HPDE6-E6E7 (cell line): ENCODE results near the gene HOXA1.

ENCODE experiments used
- DNase-seq: peaks from one replicate; pipeline ENCODE4 v3.0.0; 2011; ENCODE audit warnings: missing footprints; ENCODE audit errors: extremely low spot score

Gene HOXA1

DNA sequence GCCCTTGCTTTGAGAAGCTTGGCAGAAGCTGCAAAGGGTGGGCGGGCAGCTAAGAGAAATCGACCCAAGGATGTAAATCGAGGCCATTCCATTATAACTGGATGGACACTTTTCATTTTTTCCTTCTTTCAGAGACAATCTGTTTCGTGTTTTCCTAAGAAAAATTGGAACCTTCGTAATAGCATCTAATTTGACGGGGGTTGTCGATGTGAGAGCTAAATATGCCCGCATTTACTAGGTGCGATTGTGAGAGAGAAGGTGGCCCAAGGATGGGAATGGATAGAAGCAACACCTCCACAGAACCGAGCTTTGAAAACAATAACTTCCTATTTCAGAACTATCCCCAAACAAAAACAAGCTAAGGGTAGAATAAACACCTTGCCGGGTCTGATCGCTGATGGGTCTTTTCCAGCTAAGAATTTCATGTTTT is 35.6 kb upstream of the HOXA1 start:
- DNase-seq, result no peak

GRCh38 chr7:27130540-27131389 is 35.0 kb upstream of the HOXA1 start, which contains the start of gene HOXA4:
Gene HOXA4, minus strand, starts transcription at chr7:27130757. Its CDS starts 24 bp downstream, at chr7:27130733.
- DNase-seq, result no peak

DNA sequence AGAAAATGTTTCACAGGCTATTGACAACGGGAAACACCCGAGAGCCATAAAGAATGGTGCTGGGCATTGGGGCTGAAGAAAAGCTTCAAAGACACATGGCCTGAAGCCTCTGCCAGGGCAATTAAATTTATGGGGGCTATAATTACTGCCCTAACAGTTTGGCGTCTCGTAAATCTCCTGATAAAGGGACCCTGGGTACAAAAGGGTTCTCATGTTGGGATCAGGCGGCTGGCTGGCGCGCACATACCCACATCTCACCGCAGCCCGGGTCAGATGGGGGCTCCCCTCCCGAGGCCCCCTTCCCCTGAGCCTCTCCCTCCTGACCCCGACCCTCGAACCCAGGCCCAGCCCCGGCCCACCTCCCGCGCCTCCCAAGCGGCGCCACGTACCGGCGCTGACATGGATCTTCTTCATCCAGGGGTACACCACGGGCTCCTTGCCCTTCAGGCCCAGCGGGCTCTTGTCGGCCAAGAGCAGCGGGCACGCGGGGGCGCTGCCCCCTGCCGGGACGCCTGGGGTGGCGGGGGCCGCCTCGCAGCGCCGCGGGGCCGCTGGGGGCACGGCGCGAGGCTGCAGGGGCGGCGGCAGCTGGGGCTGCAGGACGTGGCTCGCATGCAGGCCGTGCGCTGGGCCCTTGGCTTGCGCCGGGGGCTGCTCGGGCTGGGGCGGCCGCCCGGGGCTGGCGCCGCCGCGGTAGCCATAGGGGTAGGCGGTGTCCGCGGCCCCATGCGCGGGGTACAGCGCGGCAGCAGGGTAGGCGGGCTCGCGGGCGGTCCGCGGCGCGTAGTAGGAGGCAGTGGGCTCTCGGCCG is 34.1 kb upstream of the HOXA1 start:
- no peak for DNase-seq

- DNase-seq, result no peak
These were observed 33.3 kb upstream of the HOXA1 start for GRCh38 chr7:27128776-27129728.

DNA sequence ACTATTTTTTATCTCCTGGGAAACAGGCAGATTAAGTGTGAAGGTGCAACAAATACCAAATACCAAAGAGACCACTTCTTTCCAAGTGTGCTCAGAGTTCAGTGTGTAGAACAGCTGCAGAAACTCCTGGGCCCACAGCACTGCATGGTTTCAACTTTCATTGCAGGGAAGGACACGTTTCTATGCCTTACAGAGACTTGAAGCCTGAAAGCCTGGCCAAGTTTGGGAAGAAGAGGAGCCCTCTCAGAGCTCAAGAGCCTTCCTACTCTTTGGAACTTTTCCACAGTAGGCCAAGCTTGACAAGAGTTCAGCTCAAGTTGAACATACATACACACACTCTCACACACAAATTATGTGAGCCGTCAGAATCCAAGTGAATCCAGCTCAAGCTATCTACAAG is 32.2 kb upstream of the HOXA1 start:
- no peak for DNase-seq

GRCh38 chr7:27126596-27127327 is 31.0 kb upstream of the HOXA1 start:
- no peak for DNase-seq

- DNase-seq, result no peak
These were observed 30.2 kb upstream of the HOXA1 start for GRCh38 chr7:27125986-27126394.

- DNase-seq, result no peak
These were observed 29.3 kb upstream of the HOXA1 start for GRCh38 chr7:27124902-27125689.

GRCh38 chr7:27124096-27124901 is 28.5 kb upstream of the HOXA1 start:
- no peak for DNase-seq

DNA sequence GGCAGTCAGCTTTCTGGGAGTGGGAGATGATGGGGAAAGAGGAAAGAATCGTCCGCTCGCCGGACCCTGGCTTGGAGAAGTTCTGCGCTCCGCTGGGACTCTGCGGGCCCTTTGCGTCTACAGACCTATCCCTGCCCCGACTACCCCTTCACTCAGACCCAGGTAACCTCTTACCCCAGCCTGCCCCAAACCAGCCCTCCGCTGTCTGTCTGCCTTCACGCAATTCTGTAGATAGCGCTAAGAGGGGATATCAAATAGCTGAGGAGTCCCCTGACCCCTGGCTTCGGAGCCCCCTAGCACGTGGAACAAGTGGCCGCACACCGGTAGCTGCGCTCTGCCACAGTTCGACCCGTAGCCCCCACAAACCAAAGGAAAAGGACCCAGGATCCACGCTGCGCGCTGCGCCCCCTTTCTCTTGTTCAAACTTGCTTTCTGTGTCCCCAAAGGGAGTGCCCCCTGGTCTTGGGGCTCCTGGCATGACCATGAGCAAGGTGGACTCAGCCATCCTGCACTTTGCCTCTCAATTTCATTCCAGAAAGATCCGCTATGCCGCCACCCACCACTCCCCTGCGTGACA is 27.8 kb upstream of the HOXA1 start:
- DNase-seq, result no peak

- DNase-seq, result no peak
These were observed 27.2 kb upstream of the HOXA1 start for GRCh38 chr7:27123007-27123476.

GRCh38 chr7:27122077-27122910 is 26.5 kb upstream of the HOXA1 start:
- DNase-seq, result no peak

DNA sequence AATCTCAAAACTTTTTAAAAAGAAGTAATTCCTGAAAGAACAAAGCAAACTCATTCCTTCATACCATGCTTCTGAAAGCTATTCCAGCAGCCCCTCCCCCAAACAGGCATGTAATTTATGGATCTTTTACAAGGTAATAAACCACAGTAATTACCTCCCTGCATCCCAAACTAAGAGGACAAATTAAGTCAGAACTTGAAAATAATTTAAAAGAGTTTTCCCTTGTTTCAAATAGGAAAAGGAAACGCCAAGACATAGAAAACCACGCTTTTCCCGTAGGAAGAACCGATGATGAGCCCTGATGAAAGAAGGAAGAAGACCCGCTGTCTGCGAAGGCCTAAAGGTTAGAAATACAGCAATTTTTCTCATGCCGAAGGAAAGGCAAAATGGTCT is 25.9 kb upstream of the HOXA1 start:
- DNase-seq, result no peak

GRCh38 chr7:27119412-27119911 is 23.7 kb upstream of the HOXA1 start:
- DNase-seq, result no peak

DNA sequence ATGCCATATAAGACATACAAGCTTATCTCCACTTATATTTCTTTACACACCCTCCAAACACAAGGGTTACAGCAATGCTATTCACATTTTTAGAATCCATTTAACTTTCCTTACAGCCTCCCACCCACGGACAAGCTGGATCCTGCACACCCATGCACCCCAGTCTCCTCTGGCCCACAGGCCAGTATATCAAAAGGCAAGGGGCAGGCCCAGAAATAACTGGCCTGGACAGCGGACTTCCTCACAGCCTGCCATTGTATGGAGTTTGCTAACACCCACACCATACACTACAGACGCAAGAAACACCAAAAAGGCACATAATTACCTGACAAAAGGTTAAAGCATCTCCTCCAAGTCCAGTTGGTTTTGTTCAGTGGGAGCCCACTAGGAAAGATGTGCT is 22.8 kb upstream of the HOXA1 start:
- DNase-seq, result no peak

DNA sequence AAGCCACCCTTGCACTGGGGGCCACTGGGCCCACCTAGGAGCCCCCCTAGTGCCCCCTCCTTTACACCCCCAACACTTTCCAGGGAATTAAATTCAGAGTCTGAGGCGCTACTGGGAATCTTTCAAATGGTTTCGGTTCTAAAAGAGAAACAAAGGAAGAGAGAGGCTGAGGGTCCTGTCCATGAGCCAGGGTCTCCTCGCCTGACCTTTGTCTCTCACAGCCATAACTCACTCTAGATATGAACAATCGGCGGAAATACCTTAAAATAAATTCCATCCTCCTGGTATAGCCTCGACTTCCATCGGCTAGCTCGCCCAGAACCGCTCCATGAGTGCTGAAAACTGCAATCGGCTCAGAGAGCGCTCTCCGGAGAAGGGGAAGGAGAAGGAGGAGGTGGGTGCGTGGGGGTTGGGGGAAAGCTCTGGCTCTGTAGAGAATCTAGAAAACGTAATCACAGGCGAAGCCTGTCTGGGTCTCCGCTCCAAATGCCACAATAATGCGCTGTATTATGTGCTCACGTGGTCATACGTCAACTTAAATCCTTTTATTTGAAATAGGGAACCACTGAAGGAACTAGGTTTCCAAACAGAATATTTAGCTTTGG is 22.2 kb upstream of the HOXA1 start:
- DNase-seq, result no peak
